ENCODE results near the gene LLCFC1. TPM values are rescaled to one million over a fixed set of nuclear protein-coding genes. Genes with fewer than 3 reads are reported as not detected.
A peak's percentile ranks its signal among the peaks of the same experiment; 100 is the strongest.

Gene LLCFC1
- total RNA-seq, 4 donors from 2014 or later: not detected

DNA sequence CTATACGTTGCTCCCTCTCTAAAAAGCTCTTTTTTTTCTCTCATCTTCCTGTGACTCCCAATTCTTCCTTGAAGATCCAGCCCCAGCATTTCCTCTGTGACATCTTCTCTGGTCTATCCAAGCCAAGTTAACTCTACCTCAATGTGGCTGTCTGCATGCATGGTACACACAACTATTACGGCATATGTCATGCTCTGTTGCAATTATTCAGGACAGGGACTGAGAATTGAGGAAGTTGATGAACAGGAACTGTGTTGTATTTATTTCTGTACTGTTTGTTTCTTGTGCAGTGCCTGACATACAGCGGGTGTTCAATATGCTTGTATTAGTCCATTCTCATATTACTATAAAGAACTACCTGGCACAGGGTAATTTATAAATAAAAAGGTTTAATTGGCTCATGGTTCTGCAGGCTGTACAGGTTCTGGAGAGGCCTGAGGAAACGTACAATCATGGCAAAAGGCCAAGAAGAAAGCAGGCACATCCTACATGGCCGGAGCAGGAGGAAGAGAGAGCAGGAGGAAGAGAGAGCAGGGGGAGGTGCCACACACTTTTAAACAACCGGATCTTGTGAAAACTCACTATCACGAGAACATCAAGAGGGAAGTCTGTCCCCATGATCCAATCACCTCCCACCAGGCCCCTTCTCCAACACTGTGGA, 12.1 kb upstream of the LLCFC1 start:
- H3K4me3 ChIP-seq: no peak overlapping the region
- no peaks in the 10 kb centered on the region for H3K36me3 ChIP-seq
- TF ChIP-seq, protein P1, sequence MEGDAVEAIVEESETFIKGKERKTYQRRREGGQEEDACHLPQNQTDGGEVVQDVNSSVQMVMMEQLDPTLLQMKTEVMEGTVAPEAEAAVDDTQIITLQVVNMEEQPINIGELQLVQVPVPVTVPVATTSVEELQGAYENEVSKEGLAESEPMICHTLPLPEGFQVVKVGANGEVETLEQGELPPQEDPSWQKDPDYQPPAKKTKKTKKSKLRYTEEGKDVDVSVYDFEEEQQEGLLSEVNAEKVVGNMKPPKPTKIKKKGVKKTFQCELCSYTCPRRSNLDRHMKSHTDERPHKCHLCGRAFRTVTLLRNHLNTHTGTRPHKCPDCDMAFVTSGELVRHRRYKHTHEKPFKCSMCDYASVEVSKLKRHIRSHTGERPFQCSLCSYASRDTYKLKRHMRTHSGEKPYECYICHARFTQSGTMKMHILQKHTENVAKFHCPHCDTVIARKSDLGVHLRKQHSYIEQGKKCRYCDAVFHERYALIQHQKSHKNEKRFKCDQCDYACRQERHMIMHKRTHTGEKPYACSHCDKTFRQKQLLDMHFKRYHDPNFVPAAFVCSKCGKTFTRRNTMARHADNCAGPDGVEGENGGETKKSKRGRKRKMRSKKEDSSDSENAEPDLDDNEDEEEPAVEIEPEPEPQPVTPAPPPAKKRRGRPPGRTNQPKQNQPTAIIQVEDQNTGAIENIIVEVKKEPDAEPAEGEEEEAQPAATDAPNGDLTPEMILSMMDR (IDR thresholded peaks at IDR 0.05 in 4 of 5, conservative IDR thresholded peaks at IDR 0.05 in 1 of 5): no peak
- no peak for TF ChIP-seq POLR2A (IDR thresholded peaks at IDR 0.05)
- DNase-seq: peak in 1 of 2 donors; percentile 20
- ATAC-seq: peak in 1 of 2 donors; percentile 36
- H3K4me1 ChIP-seq: no peaks in the 10 kb centered on the region
- intact Hi-C loops (cut with DNase I; ENCODE audit: low total_unique reads): no loop called here
- no peak overlapping the region for H3K27ac ChIP-seq
- no peaks in the 10 kb centered on the region for H3K27me3 ChIP-seq
- H3K9me3 ChIP-seq: no peaks in the 10 kb centered on the region
- in situ Hi-C loops (cut with MboI; ENCODE audit: low sequenced_read_pairs in 4 of 4): no loop called here

DNA sequence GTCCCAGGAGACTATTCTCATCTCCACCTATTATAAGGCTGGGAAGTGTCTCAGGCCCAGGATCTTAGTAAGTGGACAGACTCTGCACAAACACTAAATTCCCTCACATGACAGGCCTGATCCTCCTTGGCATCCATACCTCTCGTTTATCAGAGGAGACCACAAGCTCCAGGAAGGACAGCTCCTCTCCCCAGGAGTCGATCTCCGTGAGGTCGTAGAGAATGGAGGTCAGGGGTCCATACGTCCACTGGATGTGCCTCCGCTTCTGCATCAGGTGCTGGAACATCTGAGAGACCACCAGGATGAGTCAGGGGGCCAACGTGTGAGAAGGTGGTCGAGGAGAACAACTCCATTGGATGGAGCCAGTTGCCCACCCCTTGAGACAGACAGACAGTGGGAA, 11.3 kb upstream of the LLCFC1 start:
- H3K4me1 ChIP-seq: no peaks in the 10 kb centered on the region
- no peaks in the 10 kb centered on the region for H3K36me3 ChIP-seq
- no peak overlapping the region for H3K4me3 ChIP-seq
- in situ Hi-C loops (cut with MboI; ENCODE audit: low sequenced_read_pairs in 4 of 4): no loop called here
- H3K27me3 ChIP-seq: no peaks in the 10 kb centered on the region
- intact Hi-C loops (cut with DNase I; ENCODE audit: low total_unique reads): no loop called here
- no peak for DNase-seq
- ATAC-seq: no peak
- no peaks in the 10 kb centered on the region for H3K9me3 ChIP-seq
- no peak for TF ChIP-seq POLR2A (IDR thresholded peaks at IDR 0.05)
- TF ChIP-seq, protein P1 (IDR thresholded peaks at IDR 0.05 in 4 of 5, conservative IDR thresholded peaks at IDR 0.05 in 1 of 5): no peak
- no peak overlapping the region for H3K27ac ChIP-seq

DNA sequence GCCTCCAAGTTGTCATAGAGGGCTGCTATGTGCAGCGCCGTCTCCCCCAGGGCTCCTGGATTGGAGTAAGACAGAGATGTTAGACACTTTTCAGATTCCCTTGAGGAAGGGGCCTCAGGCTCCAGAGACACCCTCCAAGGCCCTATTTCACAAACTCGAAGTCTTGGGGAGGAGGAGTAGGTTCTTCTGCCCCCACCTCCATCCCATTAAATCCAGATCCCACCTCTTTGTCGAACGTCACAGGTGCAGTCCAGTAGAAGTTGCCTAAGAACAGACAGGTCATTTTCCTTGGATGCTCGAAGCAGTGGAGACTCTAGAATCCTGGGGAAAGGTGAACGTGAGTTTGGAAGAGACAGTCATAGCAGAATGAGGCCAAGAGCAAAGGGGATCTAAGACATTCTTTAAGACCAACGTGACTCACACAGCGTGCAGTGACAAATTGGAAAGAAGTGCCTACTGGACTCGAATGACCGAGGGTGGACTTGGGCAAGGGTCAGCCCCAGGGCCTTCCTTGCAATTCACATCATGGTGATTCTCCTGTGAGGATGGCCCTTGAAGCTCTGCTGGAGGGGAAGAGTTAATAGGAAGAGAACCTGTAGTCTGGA, 9.1 kb upstream of the LLCFC1 start:
- H3K36me3 ChIP-seq: no peaks in the 10 kb centered on the region
- DNase-seq (no peak), ATAC-seq (no peak)
- in situ Hi-C loops (cut with MboI; ENCODE audit: low sequenced_read_pairs in 4 of 4): no loop called here
- H3K4me3 ChIP-seq: no peak overlapping the region
- no peaks in the 10 kb centered on the region for H3K27me3 ChIP-seq
- no peaks in the 10 kb centered on the region for H3K9me3 ChIP-seq
- no peak overlapping the region for H3K27ac ChIP-seq
- intact Hi-C loops (cut with DNase I; ENCODE audit: low total_unique reads): no loop called here
- no peaks in the 10 kb centered on the region for H3K4me1 ChIP-seq
- TF ChIP-seq POLR2A (IDR thresholded peaks at IDR 0.05): no peak
- TF ChIP-seq, protein P1 (IDR thresholded peaks at IDR 0.05 in 4 of 5, conservative IDR thresholded peaks at IDR 0.05 in 1 of 5): no peak

DNA sequence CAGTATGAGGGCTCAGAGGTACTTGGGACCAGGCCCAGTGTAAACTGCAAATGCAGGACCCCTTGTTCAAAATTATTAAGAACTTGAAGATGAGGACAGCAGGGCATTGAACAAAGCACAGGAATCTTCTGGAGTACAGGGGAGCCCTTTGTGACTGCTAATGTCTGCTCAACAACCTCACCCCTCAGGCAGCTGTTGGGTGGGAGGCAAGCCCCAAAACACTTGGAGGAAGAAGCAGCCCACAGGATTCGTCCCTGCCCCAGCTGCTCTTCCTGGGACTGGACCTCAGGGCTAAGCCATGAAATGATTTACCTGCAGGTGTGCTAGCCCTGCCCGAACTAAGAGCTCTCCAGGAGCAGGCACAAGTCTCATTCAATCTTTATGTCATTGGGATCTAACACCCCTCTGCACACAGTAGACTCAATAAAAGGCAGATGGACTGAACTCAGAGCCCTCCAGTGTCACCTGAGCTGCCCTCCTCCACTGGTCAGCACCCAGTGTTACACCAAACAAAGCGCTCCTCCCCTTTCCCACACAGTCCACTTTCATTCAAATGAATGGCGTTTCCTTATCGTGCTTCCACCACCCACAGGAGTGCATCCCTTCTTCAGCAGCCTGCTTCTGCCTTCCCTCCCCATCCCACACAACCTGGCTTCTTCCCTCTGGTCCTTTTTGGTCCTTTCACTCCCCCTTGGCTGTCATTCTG, 6.7 kb upstream of the LLCFC1 start:
- in situ Hi-C loops (cut with MboI; ENCODE audit: low sequenced_read_pairs in 4 of 4) (no loop called here), intact Hi-C loops (cut with DNase I; ENCODE audit: low total_unique reads) (no loop called here)
- Histone ChIP-seq H3K4me1 (no peaks in the 10 kb centered on the region), H3K9me3 (no peaks in the 10 kb centered on the region), H3K27me3 (no peaks in the 10 kb centered on the region), H3K27ac (no peak overlapping the region), H3K4me3 (no peak overlapping the region), H3K36me3 (no peaks in the 10 kb centered on the region)
- ATAC-seq (no peak), DNase-seq (no peak)
- no peak for TF ChIP-seq POLR2A (IDR thresholded peaks at IDR 0.05)
- TF ChIP-seq, protein P1 (IDR thresholded peaks at IDR 0.05 in 4 of 5, conservative IDR thresholded peaks at IDR 0.05 in 1 of 5): no peak
